Activated naive CD8-positive, alpha-beta T cell treated with anti-CD3 and anti-CD28 coated beads, Interleukin-2, amount 50 U/mL, for 24 hours (primary cell): Measurements from ENCODE around the gene CYP24A1.

Experiments
- ATAC-seq: fragments of 150-1000 bp; cut with Tn5 transposase; one replicate; pipeline ENCODE4 v1.10.0; 2021
- DNase-seq: peaks from one replicate; pipeline ENCODE4 v3.0.0; 2021
- H3K27ac Mint-ChIP-seq: one replicate; pipeline ENCODE4 v1.8.0; 2021; ENCODE audit warnings: mild to moderate bottlenecking, mixed read lengths
- H3K27me3 Mint-ChIP-seq: one replicate; pipeline ENCODE4 v1.8.0; 2021; ENCODE audit warnings: mixed read lengths
- H3K36me3 Mint-ChIP-seq: one replicate; pipeline ENCODE4 v1.8.0; 2021; ENCODE audit warnings: low read depth, mixed read lengths
- H3K4me1 Mint-ChIP-seq: one replicate; pipeline ENCODE4 v1.8.0; 2021; ENCODE audit warnings: mixed read lengths
- H3K4me3 Mint-ChIP-seq: one replicate; pipeline ENCODE4 v1.8.0; 2021; ENCODE audit warnings: mild to moderate bottlenecking, moderate library complexity, mixed read lengths
- H3K9me3 Mint-ChIP-seq: one replicate; pipeline ENCODE4 v1.8.0; 2021; ENCODE audit warnings: mixed read lengths

The CYP24A1 gene

GRCh38 chr20:54115172-54115854 is 58.5 kb downstream of the CYP24A1 start:
- Mint-ChIP-seq H3K27me3 (peaks cover 7% of the 10 kb centered on the region), H3K9me3 (no peaks in the 10 kb centered on the region), H3K4me3 (no peak overlapping the region), H3K36me3 (no peaks in the 10 kb centered on the region), H3K27ac (no peak overlapping the region), H3K4me1 (no peaks in the 10 kb centered on the region)
- no peak for ATAC-seq
- no peak for DNase-seq

- ATAC-seq (no peak), DNase-seq (no peak)
- Mint-ChIP-seq H3K9me3 (no peaks in the 10 kb centered on the region), H3K27me3 (peaks cover 7% of the 10 kb centered on the region), H3K27ac (no peak overlapping the region), H3K36me3 (no peaks in the 10 kb centered on the region), H3K4me3 (no peak overlapping the region), H3K4me1 (no peaks in the 10 kb centered on the region)
Observed at GRCh38 chr20:54114109-54114508, 59.7 kb downstream of the CYP24A1 start.

- no peak overlapping the region for H3K27ac Mint-ChIP-seq
- ATAC-seq (no peak), DNase-seq (no peak)
- H3K4me1 Mint-ChIP-seq, result no peaks in the 10 kb centered on the region
- H3K4me3 Mint-ChIP-seq, result no peak overlapping the region
- peaks cover 7% of the 10 kb centered on the region for H3K27me3 Mint-ChIP-seq
- H3K9me3 Mint-ChIP-seq, result no peaks in the 10 kb centered on the region
- no peaks in the 10 kb centered on the region for H3K36me3 Mint-ChIP-seq
Observed at GRCh38 chr20:54113566-54113965, 60.2 kb downstream of the CYP24A1 start.

- no peak overlapping the region for H3K27ac Mint-ChIP-seq
- no peaks in the 10 kb centered on the region for H3K9me3 Mint-ChIP-seq
- peaks cover 7% of the 10 kb centered on the region for H3K27me3 Mint-ChIP-seq
- DNase-seq (no peak), ATAC-seq (no peak)
- no peak overlapping the region for H3K4me3 Mint-ChIP-seq
- H3K4me1 Mint-ChIP-seq, result no peaks in the 10 kb centered on the region
- no peaks in the 10 kb centered on the region for H3K36me3 Mint-ChIP-seq
Observed at GRCh38 chr20:54112221-54112884, 61.4 kb downstream of the CYP24A1 start.

GRCh38 chr20:54111460-54111859 is 62.3 kb downstream of the CYP24A1 start:
- H3K27ac Mint-ChIP-seq, result no peak overlapping the region
- DNase-seq (no peak), ATAC-seq (no peak)
- no peaks in the 10 kb centered on the region for H3K4me1 Mint-ChIP-seq
- no peaks in the 10 kb centered on the region for H3K9me3 Mint-ChIP-seq
- no peaks in the 10 kb centered on the region for H3K36me3 Mint-ChIP-seq
- H3K27me3 Mint-ChIP-seq, result peaks cover 7% of the 10 kb centered on the region
- H3K4me3 Mint-ChIP-seq, result no peak overlapping the region

- Mint-ChIP-seq H3K36me3 (no peaks in the 10 kb centered on the region), H3K4me3 (no peak overlapping the region), H3K27ac (no peak overlapping the region), H3K27me3 (peaks cover 7% of the 10 kb centered on the region), H3K9me3 (no peaks in the 10 kb centered on the region), H3K4me1 (no peaks in the 10 kb centered on the region)
- no peak for ATAC-seq
- no peak for DNase-seq
Observed at GRCh38 chr20:54110457-54110856, 63.3 kb downstream of the CYP24A1 start.

GRCh38 chr20:54110041-54110440 is 63.7 kb downstream of the CYP24A1 start:
- H3K4me1 Mint-ChIP-seq, result no peaks in the 10 kb centered on the region
- H3K9me3 Mint-ChIP-seq, result no peaks in the 10 kb centered on the region
- DNase-seq (no peak), ATAC-seq (no peak)
- no peak overlapping the region for H3K27ac Mint-ChIP-seq
- no peak overlapping the region for H3K4me3 Mint-ChIP-seq
- no peaks in the 10 kb centered on the region for H3K36me3 Mint-ChIP-seq
- H3K27me3 Mint-ChIP-seq, result peaks cover 7% of the 10 kb centered on the region

- ATAC-seq (no peak), DNase-seq (no peak)
- Mint-ChIP-seq H3K4me3 (no peak overlapping the region), H3K27ac (no peak overlapping the region), H3K4me1 (no peaks in the 10 kb centered on the region), H3K27me3 (peaks cover 4% of the 10 kb centered on the region), H3K36me3 (no peaks in the 10 kb centered on the region), H3K9me3 (no peaks in the 10 kb centered on the region)
Observed at GRCh38 chr20:54108817-54109216, 65.0 kb downstream of the CYP24A1 start.

GRCh38 chr20:54108326-54108642 is 65.5 kb downstream of the CYP24A1 start:
- no peak overlapping the region for H3K27ac Mint-ChIP-seq
- H3K4me1 Mint-ChIP-seq, result peaks cover under 1% of the 10 kb centered on the region
- H3K36me3 Mint-ChIP-seq, result no peaks in the 10 kb centered on the region
- no peak overlapping the region for H3K4me3 Mint-ChIP-seq
- peaks cover 3% of the 10 kb centered on the region for H3K27me3 Mint-ChIP-seq
- ATAC-seq (no peak), DNase-seq (no peak)
- H3K9me3 Mint-ChIP-seq, result no peaks in the 10 kb centered on the region

GRCh38 chr20:54107600-54108325 is 66.0 kb downstream of the CYP24A1 start:
- no peak overlapping the region for H3K4me3 Mint-ChIP-seq
- no peak overlapping the region for H3K27ac Mint-ChIP-seq
- ATAC-seq, result no peak
- no peaks in the 10 kb centered on the region for H3K9me3 Mint-ChIP-seq
- DNase-seq, result no peak
- H3K4me1 Mint-ChIP-seq, result peaks cover 2% of the 10 kb centered on the region
- peaks cover 4% of the 10 kb centered on the region for H3K27me3 Mint-ChIP-seq
- no peaks in the 10 kb centered on the region for H3K36me3 Mint-ChIP-seq

GRCh38 chr20:54107181-54107580 is 66.6 kb downstream of the CYP24A1 start:
- Mint-ChIP-seq H3K27me3 (peaks cover 4% of the 10 kb centered on the region), H3K36me3 (no peaks in the 10 kb centered on the region), H3K4me3 (no peak overlapping the region), H3K27ac (no peak overlapping the region), H3K4me1 (peaks cover 2% of the 10 kb centered on the region), H3K9me3 (no peaks in the 10 kb centered on the region)
- no peak for DNase-seq
- no peak for ATAC-seq

GRCh38 chr20:54106162-54106561 is 67.6 kb downstream of the CYP24A1 start:
- DNase-seq (no peak), ATAC-seq (no peak)
- Mint-ChIP-seq H3K9me3 (no peaks in the 10 kb centered on the region), H3K27ac (no peak overlapping the region), H3K4me1 (peaks cover 2% of the 10 kb centered on the region), H3K4me3 (no peak overlapping the region), H3K27me3 (peaks cover 2% of the 10 kb centered on the region), H3K36me3 (no peaks in the 10 kb centered on the region)

GRCh38 chr20:54105653-54106052 is 68.1 kb downstream of the CYP24A1 start:
- H3K4me3 Mint-ChIP-seq, result no peak overlapping the region
- no peak for DNase-seq
- H3K36me3 Mint-ChIP-seq, result no peaks in the 10 kb centered on the region
- no peaks in the 10 kb centered on the region for H3K9me3 Mint-ChIP-seq
- no peak for ATAC-seq
- peaks cover 2% of the 10 kb centered on the region for H3K27me3 Mint-ChIP-seq
- no peak overlapping the region for H3K27ac Mint-ChIP-seq
- H3K4me1 Mint-ChIP-seq, result peaks cover 2% of the 10 kb centered on the region

- H3K4me1 Mint-ChIP-seq, result peaks cover 2% of the 10 kb centered on the region
- no peak overlapping the region for H3K4me3 Mint-ChIP-seq
- peaks cover 2% of the 10 kb centered on the region for H3K27me3 Mint-ChIP-seq
- ATAC-seq, result no peak
- H3K36me3 Mint-ChIP-seq, result no peaks in the 10 kb centered on the region
- H3K27ac Mint-ChIP-seq, result no peak overlapping the region
- no peak for DNase-seq
- no peaks in the 10 kb centered on the region for H3K9me3 Mint-ChIP-seq
Observed at GRCh38 chr20:54104781-54105180, 69.0 kb downstream of the CYP24A1 start.
